Liver (tissue), 9 donors: ENCODE measurements around the gene ADGRD1. TPM values are rescaled to one million over a fixed set of nuclear protein-coding genes. Genes with fewer than 3 reads are reported as not detected.

Experiments
- DNase-seq: peaks from one replicate; pipeline ENCODE4 v3.0.0-alpha.2; 2017; ENCODE audit warnings: low spot score
- H3K27ac ChIP-seq, 2 donors: one replicate each; pipeline ENCODE4 v1.7.0; 2013; ENCODE audit warnings: inconsistent platforms in 2 of 2, low read length in 2 of 2, control low read depth in 1 of 2, low read depth in 1 of 2, mild to moderate bottlenecking in 1 of 2
- H3K27me3 ChIP-seq, 4 donors: one replicate each; pipeline versions ENCODE4 v1.6.1 to v1.7.0; 2013; ENCODE audit warnings: low read length in 3 of 4, inconsistent platforms in 1 of 4, mild to moderate bottlenecking in 1 of 4, moderate library complexity in 1 of 4; ENCODE audit not compliant: control insufficient read depth in 4 of 4, insufficient read depth in 4 of 4
- H3K36me3 ChIP-seq, 4 donors: one replicate each; pipeline versions ENCODE4 v1.6.1 to v1.7.0; 2013; ENCODE audit warnings: low read length in 3 of 4, mild to moderate bottlenecking in 3 of 4, low read depth in 1 of 4, moderate library complexity in 1 of 4; ENCODE audit not compliant: control insufficient read depth in 4 of 4, insufficient read depth in 3 of 4
- H3K4me1 ChIP-seq, 4 donors: one replicate each; pipeline versions ENCODE4 v1.6.1 to v1.7.0; 2013; ENCODE audit warnings: low read length in 3 of 4, mild to moderate bottlenecking in 3 of 4, moderate library complexity in 1 of 4; ENCODE audit not compliant: control insufficient read depth in 4 of 4, insufficient read depth in 4 of 4
- H3K4me3 ChIP-seq, 3 donors: one replicate each; pipeline versions ENCODE4 v1.6.1 to v1.7.0; 2013; ENCODE audit warnings: low read length in 3 of 3, control low read depth in 1 of 3, low read depth in 1 of 3, mild to moderate bottlenecking in 1 of 3
- H3K9ac ChIP-seq, 2 donors: one replicate each; pipeline ENCODE4 v1.7.0; 2013; ENCODE audit warnings: low read length in 2 of 2, mild to moderate bottlenecking in 2 of 2, moderate library complexity in 2 of 2, control low read depth in 1 of 2, low read depth in 1 of 2
- H3K9me3 ChIP-seq, 4 donors: one replicate each; pipeline versions ENCODE4 v1.6.1 to v1.7.0; 2013; ENCODE audit warnings: low read length in 3 of 4; ENCODE audit not compliant: control insufficient read depth in 4 of 4
- CTCF ChIP-seq: fragments of 150-350 bp; IDR thresholded peaks from 2 replicates; pipeline ENCODE4 v1.5.1; 2017; ENCODE audit warnings: improper control_type of control experiment, low read depth, low read length; ENCODE audit not compliant: missing input control
- HNF4A ChIP-seq, 2 donors: conservative IDR thresholded peaks; 2 replicates each; pipeline ENCODE4 v1.6.1; 2016; ENCODE audit warnings: antibody characterized with exemption in 2 of 2, mild to moderate bottlenecking in 2 of 2
- JUND ChIP-seq, 2 donors: IDR thresholded peaks; 2 replicates each; pipeline ENCODE4 v1.6.1; 2016; ENCODE audit warnings: antibody characterized with exemption in 2 of 2
- MAX ChIP-seq: IDR thresholded peaks from 2 replicates; pipeline ENCODE4 v1.6.1; 2016; ENCODE audit warnings: antibody characterized with exemption
- RAD21 ChIP-seq, 2 donors: IDR thresholded peaks; 2 replicates each; pipeline ENCODE4 v1.6.1; 2016; ENCODE audit warnings: antibody characterized with exemption in 2 of 2, mild to moderate bottlenecking in 2 of 2
- REST ChIP-seq: IDR thresholded peaks from 2 replicates; pipeline ENCODE4 v1.6.1; 2016; ENCODE audit warnings: antibody characterized with exemption, mild to moderate bottlenecking
- RXRA ChIP-seq, 2 donors: IDR thresholded peaks; 2 replicates each; pipeline ENCODE4 v1.6.1; 2017 to 2018; ENCODE audit warnings: antibody characterized with exemption in 2 of 2, mild to moderate bottlenecking in 1 of 2
- SP1 ChIP-seq: IDR thresholded peaks from 2 replicates; pipeline ENCODE4 v1.6.1; 2018; ENCODE audit warnings: antibody characterized with exemption, mild to moderate bottlenecking
- TAF1 ChIP-seq: conservative IDR thresholded peaks from 2 replicates; pipeline ENCODE4 v1.6.1; 2016; ENCODE audit warnings: antibody characterized with exemption, mild to moderate bottlenecking
- YY1 ChIP-seq: IDR thresholded peaks from 2 replicates; pipeline ENCODE4 v1.6.1; 2016; ENCODE audit warnings: antibody characterized with exemption, mild to moderate bottlenecking
- ZBTB33 ChIP-seq: IDR thresholded peaks from 2 replicates; pipeline ENCODE4 v1.6.1; 2016; ENCODE audit warnings: antibody characterized with exemption
- WGBS: extraction: QIAGEN DNeasy Blood & Tissue Kit; methylation state at CpG from one replicate; pipeline ENCODE4 v1.1.7; 2013; 5-methylcytosine and 5-hydroxymethylcytosine counted together
- polyA plus RNA-seq, 2 donors: library from polyadenylated mRNA; stranded (reverse) in 1 of 2; unstranded in 1 of 2; fragments of 200-250 nt in 1 of 2; fragments of >200 nt in 1 of 2; fragmentation: Nextera tagmentation in 1 of 2; extraction: Ambion mirVana in 1 of 2; gene quantifications; one replicate each; pipeline versions ENCODE4 v1.2.1 to v1.2.3, GENCODE V29; 2013 to 2015
- total RNA-seq, 2 donors: library from RNA; depleted of rRNA; stranded (reverse); fragments of >200 nt; gene quantifications; one replicate each; pipeline ENCODE4 v1.2.3, GENCODE V29; 2014
- donor health status: healthy.
- donor health status: healthy.
- donor health status: healthy.
- donor health status: healthy.
- donor health status: healthy.

The ADGRD1 gene
- total and polyA plus RNA-seq, 4 donors = 2.7 to 7.1 (median 4.6) TPM

- no peaks in the 10 kb centered on the region for H3K4me1 ChIP-seq
- WGBS = 45% methylated on average over 29 of the region's 29 CpGs
- H3K4me3 ChIP-seq = no peak overlapping the region
- H3K36me3 ChIP-seq = no peaks in the 10 kb centered on the region
- no peaks in the 10 kb centered on the region for H3K9me3 ChIP-seq
- TF ChIP-seq TAF1 (no peak), RXRA (IDR thresholded peaks at IDR 0.05) (no peak), RAD21 (IDR thresholded peaks at IDR 0.05) (peak in 1 of 2 donors; percentile 55), CTCF (peak; percentile 50), ZBTB33 (no peak)
- peak; percentile 75 for DNase-seq
- H3K9ac ChIP-seq = no peak overlapping the region
- no peak overlapping the region for H3K27ac ChIP-seq
- no peaks in the 10 kb centered on the region for H3K27me3 ChIP-seq
Measured at GRCh38 chr12:131132118-131132892, 178.6 kb downstream of the ADGRD1 start.

- Histone ChIP-seq H3K9ac (no peak overlapping the region), H3K36me3 (no peaks in the 10 kb centered on the region), H3K4me3 (no peak overlapping the region), H3K27me3 (no peaks in the 10 kb centered on the region), H3K9me3 (no peaks in the 10 kb centered on the region), H3K27ac (no peak overlapping the region), H3K4me1 (no peaks in the 10 kb centered on the region)
- 79% methylated on average over 19 of the region's 19 CpGs for WGBS
- DNase-seq = peak; percentile 27
- TF ChIP-seq RXRA (IDR thresholded peaks at IDR 0.05) (no peak), JUND (IDR thresholded peaks at IDR 0.05) (no peak), MAX (no peak), YY1 (no peak), HNF4A (conservative IDR thresholded peaks at IDR 0.05) (no peak), SP1 (no peak), REST (no peak), RAD21 (IDR thresholded peaks at IDR 0.05) (no peak)
Measured at GRCh38 chr12:131133015-131133905, 179.6 kb downstream of the ADGRD1 start.
